Measurements from ENCODE around the gene CISH. TPM values are rescaled to one million over a fixed set of nuclear protein-coding genes. Genes with fewer than 3 reads are reported as not detected.

CISH gene
- total RNA-seq, 2 donors from 2014 or later: 5.1 to 7.6 TPM

DNA sequence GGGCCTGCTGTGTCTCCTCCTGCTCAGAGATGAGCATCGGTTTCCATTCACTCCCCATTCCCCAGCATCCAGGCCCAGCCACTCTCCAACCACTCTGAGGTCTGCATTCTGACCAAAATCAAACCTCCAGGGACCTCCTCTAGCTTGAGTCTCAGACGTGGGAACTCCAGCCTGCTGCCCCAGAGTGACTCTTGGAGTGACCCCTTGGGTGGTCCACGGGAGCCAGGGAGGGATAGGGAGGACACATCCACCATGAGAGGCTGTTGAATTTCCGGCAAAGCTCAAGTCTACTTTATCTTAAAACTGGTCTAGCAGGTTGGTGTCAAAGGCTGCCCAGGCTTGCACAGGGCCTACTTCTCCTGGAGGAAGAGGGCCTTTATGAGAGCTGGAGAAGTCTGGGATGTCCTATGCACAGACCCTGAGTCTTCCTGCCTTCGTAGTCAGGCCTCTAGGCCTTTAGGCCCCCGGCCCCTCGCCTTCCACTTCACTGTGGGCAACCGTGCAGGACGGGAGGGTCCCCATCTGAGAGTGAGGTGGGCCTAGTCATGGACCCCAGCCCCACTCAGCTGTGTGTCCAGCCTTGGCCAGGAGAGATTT lies 8.9 kb downstream of the CISH start:
- Histone ChIP-seq H3K27me3 (replicated peaks; ENCODE audit: insufficient read depth) (no peaks in the 10 kb centered on the region), H3K4me1 (replicated peaks) (peaks cover 25% of the 10 kb centered on the region), H3K36me3 (no peaks in the 10 kb centered on the region), H3K27ac (peak overlapping the region; percentile 91 to 95), H3K4me3 (no peak overlapping the region), H3K9me3 (no peaks in the 10 kb centered on the region)
- intact Hi-C loops (cut with DNase I): no loop called here
- DNase-seq (ENCODE audit: low spot score): peak; percentile 76
- 61% methylated on average over 9 of the region's 9 CpGs for WGBS
- TF ChIP-seq CTCF (IDR thresholded peaks at IDR 0.05) (no peak), POLR2A (IDR thresholded peaks at IDR 0.05) (no peak), POLR2AphosphoS5 (IDR thresholded peaks at IDR 0.05) (peak; percentile 76)

- H3K4me3 ChIP-seq: no peak overlapping the region
- peak; percentile 47 for TF ChIP-seq POLR2A (IDR thresholded peaks at IDR 0.05)
- peak; percentile 98 for TF ChIP-seq POLR2AphosphoS5 (IDR thresholded peaks at IDR 0.05)
- no peak for TF ChIP-seq CTCF (IDR thresholded peaks at IDR 0.05)
- no peaks in the 10 kb centered on the region for H3K36me3 ChIP-seq
- peak overlapping the region; percentile 91 to 95 for H3K27ac ChIP-seq
- intact Hi-C loops (cut with DNase I): no loop called here
- DNase-seq (ENCODE audit: low spot score): peak; percentile 96
- no peaks in the 10 kb centered on the region for H3K27me3 ChIP-seq (replicated peaks; ENCODE audit: insufficient read depth)
- H3K4me1 ChIP-seq (replicated peaks): peaks cover 25% of the 10 kb centered on the region
- no peaks in the 10 kb centered on the region for H3K9me3 ChIP-seq
- 1% methylated on average over 14 of the region's 14 CpGs for WGBS
These were observed 10.6 kb downstream of the CISH start for GRCh38 chr3:50600841-50601591.

DNA sequence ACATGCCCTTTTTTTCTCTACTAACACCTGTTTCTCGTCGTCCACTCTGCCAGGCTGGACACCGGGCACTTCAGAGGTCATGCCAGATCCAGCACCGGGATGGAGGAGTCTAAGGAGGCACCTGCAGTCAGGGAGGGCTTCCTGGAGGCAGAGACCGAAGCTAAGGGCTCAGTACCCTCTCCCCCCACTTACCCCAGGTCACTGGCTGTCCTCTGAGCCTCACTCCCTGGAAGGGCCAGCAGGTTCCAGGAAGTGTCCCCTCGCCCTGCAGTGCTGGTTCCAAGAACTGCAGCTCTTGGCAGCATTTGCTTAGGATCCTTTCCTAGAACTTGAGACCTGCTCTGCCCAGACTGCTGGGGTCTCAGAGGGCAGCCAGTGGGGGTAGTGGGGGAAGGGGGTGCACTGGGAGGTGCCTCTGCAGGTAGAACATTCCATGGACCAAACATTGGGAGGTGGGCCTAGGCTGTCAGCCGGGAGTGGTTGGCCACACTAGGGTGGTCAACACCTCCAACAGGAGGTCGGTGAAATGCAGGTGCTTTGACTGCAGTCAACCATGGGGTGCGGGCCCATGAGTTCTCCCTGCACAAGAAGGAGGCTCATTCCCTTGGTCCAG lies 11.3 kb downstream of the CISH start:
- Histone ChIP-seq H3K9me3 (no peaks in the 10 kb centered on the region), H3K4me1 (replicated peaks) (peaks cover 25% of the 10 kb centered on the region), H3K27ac (peak overlapping the region; percentile 91 to 95), H3K36me3 (no peaks in the 10 kb centered on the region), H3K4me3 (no peak overlapping the region), H3K27me3 (replicated peaks; ENCODE audit: insufficient read depth) (no peaks in the 10 kb centered on the region)
- TF ChIP-seq CTCF (IDR thresholded peaks at IDR 0.05): no peak
- no peak for TF ChIP-seq POLR2AphosphoS5 (IDR thresholded peaks at IDR 0.05)
- no peak for TF ChIP-seq POLR2A (IDR thresholded peaks at IDR 0.05)
- WGBS: 70% methylated on average over 9 of the region's 9 CpGs
- intact Hi-C loops (cut with DNase I): no loop called here
- no peak for DNase-seq (ENCODE audit: low spot score)

DNA sequence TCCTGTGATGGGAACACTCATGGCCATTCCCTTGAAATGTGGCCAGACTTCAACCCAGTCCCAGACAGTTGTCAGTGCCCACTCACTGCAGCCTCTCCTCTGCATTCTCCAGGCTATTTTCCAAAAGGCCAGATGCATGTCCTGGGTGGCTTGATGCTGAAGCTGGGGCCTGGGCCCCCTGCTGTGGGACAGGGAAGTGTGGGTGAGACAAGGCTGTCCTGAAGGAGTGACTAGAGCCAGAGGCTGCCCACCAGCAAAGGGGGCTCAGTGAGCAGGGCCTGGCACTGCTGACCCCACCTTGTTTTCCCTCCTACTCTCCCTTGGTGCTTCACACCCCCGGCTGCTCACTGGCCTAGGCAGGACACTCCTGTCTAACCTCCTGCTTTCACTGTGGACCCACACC lies 11.9 kb downstream of the CISH start:
- H3K27me3 ChIP-seq (replicated peaks; ENCODE audit: insufficient read depth): no peaks in the 10 kb centered on the region
- TF ChIP-seq CTCF (IDR thresholded peaks at IDR 0.05): no peak
- no peak for TF ChIP-seq POLR2A (IDR thresholded peaks at IDR 0.05)
- no peak for TF ChIP-seq POLR2AphosphoS5 (IDR thresholded peaks at IDR 0.05)
- no peaks in the 10 kb centered on the region for H3K36me3 ChIP-seq
- intact Hi-C loops (cut with DNase I): no loop called here
- peaks cover 25% of the 10 kb centered on the region for H3K4me1 ChIP-seq (replicated peaks)
- 100% methylated on average over 1 of the region's 1 CpG for WGBS
- H3K27ac ChIP-seq: peak overlapping the region in 1 of 2 donors; percentile 95
- DNase-seq (ENCODE audit: low spot score): no peak
- H3K4me3 ChIP-seq: no peak overlapping the region
- H3K9me3 ChIP-seq: no peaks in the 10 kb centered on the region
